ENCODE results near the gene TRAM2.

GRCh38 chr6:52530351-52530750 is 46.5 kb downstream of the TRAM2 start:
- no peak for TF ChIP-seq ESRRG (CRISPR knock-in tag; IDR thresholded peaks at IDR 0.05)
- no peak for TF ChIP-seq SNAI2 (CRISPR knock-in tag; IDR thresholded peaks at IDR 0.05)
- TF ChIP-seq ZNF565 (CRISPR knock-in tag; conservative IDR thresholded peaks at IDR 0.05; ENCODE audit: low read depth) = no peak
- no peak for TF ChIP-seq BACH2 (CRISPR knock-in tag; IDR thresholded peaks at IDR 0.05; ENCODE audit: borderline replicate concordance)
- TF ChIP-seq POU6F1 (CRISPR knock-in tag; IDR thresholded peaks at IDR 0.05; ENCODE audit: borderline replicate concordance, low read depth) = no peak
- no peak for TF ChIP-seq ARNTL (CRISPR knock-in tag; IDR thresholded peaks at IDR 0.05; ENCODE audit: borderline replicate concordance, low read depth)
- no peak for TF ChIP-seq ZNF70 (CRISPR knock-in tag; IDR thresholded peaks at IDR 0.05)
- TF ChIP-seq, protein P1, sequence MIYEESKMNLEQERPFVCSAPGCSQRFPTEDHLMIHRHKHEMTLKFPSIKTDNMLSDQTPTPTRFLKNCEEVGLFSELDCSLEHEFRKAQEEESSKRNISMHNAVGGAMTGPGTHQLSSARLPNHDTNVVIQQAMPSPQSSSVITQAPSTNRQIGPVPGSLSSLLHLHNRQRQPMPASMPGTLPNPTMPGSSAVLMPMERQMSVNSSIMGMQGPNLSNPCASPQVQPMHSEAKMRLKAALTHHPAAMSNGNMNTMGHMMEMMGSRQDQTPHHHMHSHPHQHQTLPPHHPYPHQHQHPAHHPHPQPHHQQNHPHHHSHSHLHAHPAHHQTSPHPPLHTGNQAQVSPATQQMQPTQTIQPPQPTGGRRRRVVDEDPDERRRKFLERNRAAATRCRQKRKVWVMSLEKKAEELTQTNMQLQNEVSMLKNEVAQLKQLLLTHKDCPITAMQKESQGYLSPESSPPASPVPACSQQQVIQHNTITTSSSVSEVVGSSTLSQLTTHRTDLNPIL (CRISPR knock-in tag; IDR thresholded peaks at IDR 0.05; ENCODE audit: low read depth) = no peak

All from SK-N-SH treated with all-trans-retinoic acid at 6 μM for 48 hours (cell line).